Endodermal cell (in vitro differentiated cells): ENCODE data around the gene CDC25B. TPM values are rescaled to one million over a fixed set of nuclear protein-coding genes. Genes with fewer than 3 reads are reported as not detected.

Experiments used
- DNase-seq: peaks from one replicate; pipeline ENCODE4 v3.0.0-alpha.2; 2017
- H3K27ac ChIP-seq: 2 replicates; pipeline ENCODE4 v1.5.1; 2013; ENCODE audit warnings: mild to moderate bottlenecking, low read depth, low read length, moderate library complexity
- H3K27me3 ChIP-seq: 2 replicates; pipeline ENCODE4 v1.6.1; 2013; ENCODE audit warnings: mild to moderate bottlenecking, low read length, moderate library complexity; ENCODE audit not compliant: insufficient read depth, control insufficient read depth, poor library complexity, severe bottlenecking
- H3K36me3 ChIP-seq: 2 replicates; pipeline ENCODE4 v1.7.0; 2013; ENCODE audit warnings: mild to moderate bottlenecking, low read length, moderate library complexity; ENCODE audit not compliant: control insufficient read depth, insufficient read depth
- H3K4me1 ChIP-seq: one replicate; pipeline ENCODE4 v1.7.0; 2013; ENCODE audit warnings: low read length; ENCODE audit not compliant: control insufficient read depth, insufficient read depth
- H3K4me3 ChIP-seq: 2 replicates; pipeline ENCODE4 v1.5.1; 2013; ENCODE audit warnings: mild to moderate bottlenecking, low read length, moderate library complexity
- H3K9ac ChIP-seq: 2 replicates; pipeline ENCODE4 v1.6.1; 2013; ENCODE audit warnings: mild to moderate bottlenecking, low read length, moderate library complexity; ENCODE audit not compliant: poor library complexity, severe bottlenecking; ENCODE audit errors: extremely low read depth
- H3K9me3 ChIP-seq: 2 replicates; pipeline ENCODE4 v1.6.1; 2013; ENCODE audit warnings: mild to moderate bottlenecking, low read length, moderate library complexity; ENCODE audit not compliant: control insufficient read depth
- H3K27ac Mint-ChIP-seq: 2 replicates; pipeline ENCODE4 v1.8.0; 2020; ENCODE audit warnings: mixed read lengths
- H3K27me3 Mint-ChIP-seq: 2 replicates; pipeline ENCODE4 v1.8.0; 2021; ENCODE audit warnings: mild to moderate bottlenecking, mixed read lengths; ENCODE audit not compliant: insufficient read depth
- H3K36me3 Mint-ChIP-seq: 2 replicates; pipeline ENCODE4 v1.8.0; 2020; ENCODE audit warnings: low read depth, mixed read lengths
- H3K4me1 Mint-ChIP-seq: 2 replicates; pipeline ENCODE4 v1.8.0; 2020; ENCODE audit warnings: mixed read lengths
- H3K4me3 Mint-ChIP-seq: 2 replicates; pipeline ENCODE4 v1.8.0; 2020; ENCODE audit warnings: mild to moderate bottlenecking, moderate library complexity, mixed read lengths
- H3K9me3 Mint-ChIP-seq: 2 replicates; pipeline ENCODE4 v1.8.0; 2020; ENCODE audit warnings: mild to moderate bottlenecking, mixed read lengths
- WGBS, 2 experiments: methylation state at CpG; one replicate each; pipeline versions ENCODE4 v1.1.5 to v1.1.7; 2013; ENCODE audit warnings: missing lambda C conversion rate in 2 of 2, mixed read lengths in 1 of 2; ENCODE audit not compliant: insufficient coverage in 1 of 2, insufficient read length in 1 of 2; 5-methylcytosine and 5-hydroxymethylcytosine counted together
- total RNA-seq, 2 donors: library from RNA; stranded (reverse); fragmentation: NEBNext Ultra II Directional in 1 of 2; extraction: Animal tissue kit (Norgen Biotek cat#: 25700) in 1 of 2; gene quantifications; 2 replicates in 1 of 2; 3 replicates in 1 of 2; pipeline ENCODE4 v1.2.1, GENCODE V29; 2021
- TF ChIP-seq, protein P1 (sequence below): fragments of 200-600 bp; sonication (generic); conservative IDR thresholded peaks from 2 replicates; pipeline ENCODE4 v1.5.0; 2021; ENCODE audit warnings: antibody characterized with exemption, mild to moderate bottlenecking

CDC25B gene
- total RNA-seq, 2 donors from 2014 or later: 25.7 to 33.6 TPM

- no peak overlapping the region for H3K27ac Mint-ChIP-seq
- peaks cover 22% of the 10 kb centered on the region for H3K27me3 Mint-ChIP-seq
- no peaks in the 10 kb centered on the region for H3K27me3 ChIP-seq
- peak overlapping the region; percentile 92 for H3K4me3 ChIP-seq
- no peak overlapping the region for H3K27ac ChIP-seq
- no peaks in the 10 kb centered on the region for H3K9me3 Mint-ChIP-seq
- H3K4me3 Mint-ChIP-seq: peak overlapping the region; percentile 80
- 90 to 91% methylated on average over 20 to 25 of the region's 25 CpGs for WGBS, 2 experiments
- peaks cover 4% of the 10 kb centered on the region for H3K36me3 ChIP-seq
- peaks cover 9% of the 10 kb centered on the region for H3K4me1 ChIP-seq
- no peaks in the 10 kb centered on the region for H3K9me3 ChIP-seq
- no peaks in the 10 kb centered on the region for H3K36me3 Mint-ChIP-seq
- peaks cover 13% of the 10 kb centered on the region for H3K4me1 Mint-ChIP-seq
- H3K9ac ChIP-seq: no peak overlapping the region
- DNase-seq: no peak
- TF ChIP-seq, protein P1, sequence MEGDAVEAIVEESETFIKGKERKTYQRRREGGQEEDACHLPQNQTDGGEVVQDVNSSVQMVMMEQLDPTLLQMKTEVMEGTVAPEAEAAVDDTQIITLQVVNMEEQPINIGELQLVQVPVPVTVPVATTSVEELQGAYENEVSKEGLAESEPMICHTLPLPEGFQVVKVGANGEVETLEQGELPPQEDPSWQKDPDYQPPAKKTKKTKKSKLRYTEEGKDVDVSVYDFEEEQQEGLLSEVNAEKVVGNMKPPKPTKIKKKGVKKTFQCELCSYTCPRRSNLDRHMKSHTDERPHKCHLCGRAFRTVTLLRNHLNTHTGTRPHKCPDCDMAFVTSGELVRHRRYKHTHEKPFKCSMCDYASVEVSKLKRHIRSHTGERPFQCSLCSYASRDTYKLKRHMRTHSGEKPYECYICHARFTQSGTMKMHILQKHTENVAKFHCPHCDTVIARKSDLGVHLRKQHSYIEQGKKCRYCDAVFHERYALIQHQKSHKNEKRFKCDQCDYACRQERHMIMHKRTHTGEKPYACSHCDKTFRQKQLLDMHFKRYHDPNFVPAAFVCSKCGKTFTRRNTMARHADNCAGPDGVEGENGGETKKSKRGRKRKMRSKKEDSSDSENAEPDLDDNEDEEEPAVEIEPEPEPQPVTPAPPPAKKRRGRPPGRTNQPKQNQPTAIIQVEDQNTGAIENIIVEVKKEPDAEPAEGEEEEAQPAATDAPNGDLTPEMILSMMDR: no peak
These were observed 1.2 kb upstream of the CDC25B start for GRCh38 chr20:3794701-3795420.

DNA sequence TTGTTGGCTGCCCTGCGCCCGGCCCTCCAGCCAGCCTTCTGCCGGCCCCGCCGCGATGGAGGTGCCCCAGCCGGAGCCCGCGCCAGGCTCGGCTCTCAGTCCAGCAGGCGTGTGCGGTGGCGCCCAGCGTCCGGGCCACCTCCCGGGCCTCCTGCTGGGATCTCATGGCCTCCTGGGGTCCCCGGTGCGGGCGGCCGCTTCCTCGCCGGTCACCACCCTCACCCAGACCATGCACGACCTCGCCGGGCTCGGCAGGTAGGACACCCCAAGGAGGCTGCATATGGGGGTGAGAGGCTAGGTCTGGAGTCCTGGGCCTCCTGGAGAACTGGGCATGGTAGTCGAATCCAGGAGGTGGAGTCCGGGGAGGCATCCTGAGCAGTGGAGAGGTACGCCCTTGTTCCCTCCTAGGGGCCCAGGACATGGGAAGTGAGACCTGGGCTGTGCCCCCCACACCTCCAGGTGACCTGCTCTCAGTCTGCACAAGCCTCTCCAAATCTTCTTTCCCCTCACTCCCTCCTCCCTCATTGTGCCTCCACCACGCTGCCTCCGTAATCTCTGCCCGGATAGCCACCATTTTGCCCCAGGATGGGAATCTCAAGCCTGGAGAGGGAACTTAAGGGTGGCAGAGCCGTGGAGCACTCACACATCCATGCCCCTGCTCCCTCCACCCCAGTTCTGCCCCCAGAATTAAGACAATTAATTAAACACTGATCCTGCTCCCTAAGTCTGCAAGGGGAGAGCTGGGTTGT is 541 bp downstream of the CDC25B start:
- H3K27me3 Mint-ChIP-seq: peaks cover 11% of the 10 kb centered on the region
- Histone ChIP-seq H3K9ac (peak overlapping the region; percentile 55), H3K4me1 (peaks cover 12% of the 10 kb centered on the region), H3K27ac (no peak overlapping the region), H3K4me3 (peak overlapping the region; percentile 79), H3K9me3 (no peaks in the 10 kb centered on the region), H3K36me3 (peaks cover 14% of the 10 kb centered on the region), H3K27me3 (no peaks in the 10 kb centered on the region)
- H3K27ac Mint-ChIP-seq: peak overlapping the region; percentile 52
- peaks cover 8% of the 10 kb centered on the region for H3K36me3 Mint-ChIP-seq
- no peak for DNase-seq
- 12 to 16% methylated on average over 11 to 33 of the region's 33 CpGs for WGBS, 2 experiments
- TF ChIP-seq, protein P1: no peak
- H3K4me1 Mint-ChIP-seq: peaks cover 20% of the 10 kb centered on the region
- H3K9me3 Mint-ChIP-seq: no peaks in the 10 kb centered on the region
- H3K4me3 Mint-ChIP-seq: peak overlapping the region; percentile 80

GRCh38 chr20:3797226-3797545 is 1.1 kb downstream of the CDC25B start:
- Mint-ChIP-seq H3K4me3 (peak overlapping the region; percentile 80), H3K4me1 (peaks cover 20% of the 10 kb centered on the region), H3K27me3 (peaks cover 8% of the 10 kb centered on the region), H3K36me3 (peaks cover 8% of the 10 kb centered on the region), H3K9me3 (no peaks in the 10 kb centered on the region), H3K27ac (no peak overlapping the region)
- DNase-seq: no peak
- H3K9ac ChIP-seq: no peak overlapping the region
- H3K27ac ChIP-seq: no peak overlapping the region
- H3K4me3 ChIP-seq: peak overlapping the region; percentile 79
- H3K36me3 ChIP-seq: peaks cover 19% of the 10 kb centered on the region
- no peaks in the 10 kb centered on the region for H3K9me3 ChIP-seq
- H3K4me1 ChIP-seq: peaks cover 12% of the 10 kb centered on the region
- WGBS, 2 experiments: 83 to 84% methylated on average over 4 to 5 of the region's 5 CpGs
- H3K27me3 ChIP-seq: no peaks in the 10 kb centered on the region
- TF ChIP-seq, protein P1: no peak
